Naive thymus-derived CD4-positive, alpha-beta T cell (primary cell): Measurements from ENCODE around the gene OR2S2. TPM values are rescaled to one million over a fixed set of nuclear protein-coding genes. Genes with fewer than 3 reads are reported as not detected.

Experiments
- ATAC-seq: fragments of 150-1000 bp; cut with Tn5 transposase; 2 replicates; pipeline ENCODE4 v1.10.0; 2021; ENCODE audit warnings: mild to moderate bottlenecking, moderate library complexity
- CTCF ChIA-PET: fragments of 350-600 bp; sonication (Branson Sonifier 250); formaldehyde crosslinking; loops from one replicate; lab custom pipeline; 2021; ENCODE audit warnings: antibody characterized with exemption; lab: Charles Lee
- POLR2A ChIA-PET: fragments of 350-600 bp; sonication (Branson Sonifier 250); formaldehyde crosslinking; loops from one replicate; lab custom pipeline; 2021; ENCODE audit warnings: antibody characterized with exemption, inconsistent platforms; lab: Charles Lee
- DNase-seq, 9 donors: peaks; one replicate each; pipeline versions ENCODE4 v3.0.0 to v3.0.0-alpha.2; 2020 to 2022; ENCODE audit warnings: mixed read lengths in 1 of 9
- H3K27ac ChIP-seq: one replicate; pipeline ENCODE4 v1.7.0; 2013; ENCODE audit warnings: mild to moderate bottlenecking, low read depth, low read length, moderate library complexity
- H3K27me3 ChIP-seq, 2 donors: one replicate each; pipeline ENCODE4 v1.7.0; 2013; ENCODE audit warnings: low read length in 2 of 2, mild to moderate bottlenecking in 2 of 2, moderate library complexity in 2 of 2; ENCODE audit not compliant: control insufficient read depth in 2 of 2, insufficient read depth in 2 of 2
- H3K36me3 ChIP-seq, 3 experiments: 1 replicate in 2 of 3; 2 replicates in 1 of 3; pipeline ENCODE4 v1.7.0; 2013; ENCODE audit warnings: low read length in 3 of 3, mild to moderate bottlenecking in 3 of 3, moderate library complexity in 1 of 3; ENCODE audit not compliant: insufficient read depth in 3 of 3, control insufficient read depth in 2 of 3
- H3K4me1 ChIP-seq, 2 donors: one replicate each; pipeline ENCODE4 v1.7.0; 2013; ENCODE audit warnings: low read length in 2 of 2, mild to moderate bottlenecking in 2 of 2, moderate library complexity in 1 of 2; ENCODE audit not compliant: control insufficient read depth in 2 of 2, insufficient read depth in 2 of 2
- H3K4me3 ChIP-seq: 2 replicates; pipeline ENCODE4 v1.7.0; 2013; ENCODE audit warnings: mild to moderate bottlenecking, low read length
- H3K9me3 ChIP-seq, 3 experiments: 1 replicate in 2 of 3; 2 replicates in 1 of 3; pipeline ENCODE4 v1.7.0; 2013; ENCODE audit warnings: low read length in 3 of 3; ENCODE audit not compliant: control insufficient read depth in 2 of 3
- H3K27ac Mint-ChIP-seq, 9 donors: one replicate each; pipeline ENCODE4 v1.8.0; 2020 to 2022; ENCODE audit warnings: mixed read lengths in 9 of 9, mild to moderate bottlenecking in 8 of 9, moderate library complexity in 5 of 9, inconsistent platforms in 2 of 9
- H3K27me3 Mint-ChIP-seq, 5 donors: one replicate each; pipeline ENCODE4 v1.8.0; 2021 to 2022; ENCODE audit warnings: mixed read lengths in 5 of 5, mild to moderate bottlenecking in 1 of 5
- H3K36me3 Mint-ChIP-seq, 5 donors: one replicate each; pipeline ENCODE4 v1.8.0; 2020 to 2022; ENCODE audit warnings: mixed read lengths in 5 of 5, mild to moderate bottlenecking in 3 of 5, inconsistent platforms in 1 of 5
- H3K4me1 Mint-ChIP-seq, 7 donors: one replicate each; pipeline ENCODE4 v1.8.0; 2020 to 2022; ENCODE audit warnings: mixed read lengths in 7 of 7, mild to moderate bottlenecking in 3 of 7, inconsistent platforms in 1 of 7
- H3K4me3 Mint-ChIP-seq, 10 donors: one replicate each; pipeline ENCODE4 v1.8.0; 2020 to 2022; ENCODE audit warnings: mild to moderate bottlenecking in 10 of 10, mixed read lengths in 10 of 10, moderate library complexity in 6 of 10, inconsistent platforms in 2 of 10
- H3K9me3 Mint-ChIP-seq, 11 donors: one replicate each; pipeline ENCODE4 v1.8.0; 2020 to 2022; ENCODE audit warnings: mixed read lengths in 11 of 11, mild to moderate bottlenecking in 4 of 11, inconsistent platforms in 1 of 11, moderate library complexity in 1 of 11
- intact Hi-C, 2 donors: fragments of 100-400 bp; cut with micrococcal nuclease; formaldehyde crosslinking; loops; one replicate each; pipeline ENCODE4 v1.15.1; 2023
- polyA plus RNA-seq, 2 donors: library from polyadenylated mRNA; unstranded; fragments of 300-500 nt; fragmentation: Illumina TruSeq; gene quantifications; one replicate each; pipeline ENCODE4 v1.2.3, GENCODE V29; 2021
- total RNA-seq, 6 experiments: library from RNA in 5 of 6; stranded (reverse) in 5 of 6; gene quantifications; 1 replicate in 5 of 6; 2 replicates in 1 of 6; pipeline ENCODE4 v1.2.3 and lab custom pipeline; 2021 to 2026

Gene OR2S2
- total and polyA plus RNA-seq, 7 experiments from 2014 or later, result not detected

DNA sequence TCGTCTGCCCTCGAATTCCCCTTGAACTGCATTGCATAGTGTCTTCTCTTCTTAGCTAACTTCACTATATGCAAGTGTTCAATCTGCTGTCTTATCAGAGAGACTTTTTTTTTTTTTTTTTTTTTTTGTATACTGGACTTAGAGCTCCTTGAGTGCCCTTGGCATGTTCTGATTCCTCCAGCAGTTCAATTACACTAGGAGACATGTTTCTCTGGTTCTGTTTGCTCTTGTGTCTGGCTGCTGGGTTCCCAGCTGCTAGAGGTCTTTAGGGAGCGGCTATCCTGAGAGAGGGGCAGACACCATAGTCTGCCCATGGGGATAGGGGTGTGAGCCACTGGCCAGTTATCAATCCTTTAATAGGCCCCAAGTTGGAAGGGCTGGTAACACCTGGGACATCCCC lies 13.1 kb downstream of the OR2S2 start:
- Mint-ChIP-seq H3K4me1 (peaks cover 25 to 83% (median 78%) of the 10 kb centered on the region in 7 donors), H3K27ac (peak overlapping the region in 8 of 9 donors; percentile 41 to 82 (median 58)), H3K36me3 (no peaks in the 10 kb centered on the region), H3K4me3 (peak overlapping the region in 8 of 10 donors; percentile 8 to 70 (median 46)), H3K9me3 (no peaks in the 10 kb centered on the region), H3K27me3 (peaks cover 0 to 11% (median 0%) of the 10 kb centered on the region in 5 donors)
- Histone ChIP-seq H3K4me3 (no peak overlapping the region), H3K27ac (no peak overlapping the region), H3K4me1 (peaks cover 11 to 77% of the 10 kb centered on the region in 2 donors), H3K9me3 (no peaks in the 10 kb centered on the region), H3K27me3 (no peaks in the 10 kb centered on the region), H3K36me3 (no peaks in the 10 kb centered on the region)
- ChIA-PET CTCF (interaction anchor here (0.7 to 3.9 kb wide), 16 partner anchors 10 to 1537 kb away, joined by 3 to 80 read pairs (median 5); partner anchors contain the start of genes HRCT1 and SPAAR), POLR2A (interaction anchor here (0.5 to 2.8 kb wide), 5 partner anchors 9 to 1309 kb away, joined by 3 to 9 read pairs (median 4); no protein-coding TSS in a partner anchor)
- intact Hi-C loops, result loop anchor here (1.0 kb wide), 1 partner anchor 42 kb away; no protein-coding TSS in a partner anchor
- ATAC-seq, result no peak
- no peak for DNase-seq

DNA sequence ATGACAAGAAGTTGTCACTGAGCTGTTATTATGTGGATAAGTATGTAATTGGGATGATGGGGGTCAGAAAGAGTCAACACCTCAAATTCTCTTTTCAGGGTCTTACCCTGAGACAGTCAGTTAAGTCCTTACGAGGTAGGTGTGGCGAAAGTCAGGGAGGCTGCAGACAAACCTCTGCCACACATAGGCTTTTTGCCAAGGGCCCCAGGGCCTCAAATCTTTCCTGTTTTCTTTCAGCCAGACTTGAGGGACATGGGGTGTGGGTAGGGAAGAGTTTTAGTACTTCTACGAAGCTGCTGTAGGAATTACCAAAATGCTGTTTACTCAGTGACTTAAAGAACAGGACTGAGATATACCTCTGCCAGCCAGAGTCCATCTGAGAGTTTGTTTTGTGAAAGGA lies 13.8 kb downstream of the OR2S2 start:
- no peak for DNase-seq
- Mint-ChIP-seq H3K9me3 (no peaks in the 10 kb centered on the region), H3K4me1 (peaks cover 30 to 84% (median 77%) of the 10 kb centered on the region in 7 donors), H3K36me3 (no peaks in the 10 kb centered on the region), H3K27ac (peak overlapping the region in 8 of 9 donors; percentile 13 to 82 (median 62)), H3K27me3 (peaks cover 0 to 8% (median 0%) of the 10 kb centered on the region in 5 donors), H3K4me3 (peak overlapping the region in 8 of 10 donors; percentile 1 to 70 (median 38))
- no peaks in the 10 kb centered on the region for H3K9me3 ChIP-seq
- no peak overlapping the region for H3K4me3 ChIP-seq
- intact Hi-C loops, result no loop called here
- ATAC-seq, result no peak
- H3K27ac ChIP-seq, result no peak overlapping the region
- no peaks in the 10 kb centered on the region for H3K27me3 ChIP-seq
- ChIA-PET CTCF (interaction anchor here (1.0 to 3.9 kb wide), 10 partner anchors 11 to 154 kb away, joined by 3 to 80 read pairs (median 7); partner anchors contain the start of genes HRCT1 and SPAAR), POLR2A (interaction anchor here (0.5 to 2.8 kb wide), 5 partner anchors 8 to 171 kb away, joined by 3 to 9 read pairs (median 4); no protein-coding TSS in a partner anchor)
- peaks cover 13 to 77% of the 10 kb centered on the region in 2 donors for H3K4me1 ChIP-seq
- H3K36me3 ChIP-seq, result no peaks in the 10 kb centered on the region

DNA sequence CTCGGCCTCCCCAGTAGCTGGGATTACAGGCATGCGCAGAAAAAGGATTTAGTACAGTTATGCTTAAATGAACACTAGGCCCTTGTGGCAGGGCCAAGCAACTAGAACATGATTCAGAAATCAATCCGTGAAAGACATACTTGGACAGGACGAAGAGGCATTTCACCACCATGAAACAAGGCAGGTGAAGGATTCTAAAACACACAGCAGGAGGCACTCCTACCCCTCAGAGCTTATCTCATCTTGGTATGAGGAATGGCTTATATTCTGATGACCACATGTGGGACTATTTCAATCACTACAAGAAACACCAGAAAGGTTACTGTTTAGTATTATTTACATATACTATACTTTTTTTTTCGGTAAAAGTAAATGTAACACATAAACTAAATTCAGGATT lies 15.7 kb downstream of the OR2S2 start:
- peaks cover 35 to 92% (median 85%) of the 10 kb centered on the region in 7 donors for H3K4me1 Mint-ChIP-seq
- no peaks in the 10 kb centered on the region for H3K27me3 Mint-ChIP-seq
- ChIA-PET POLR2A (interaction anchor here (0.6 to 2.8 kb wide), 5 partner anchors 10 to 66 kb away, joined by 3 to 9 read pairs (median 6); no protein-coding TSS in a partner anchor), CTCF (interaction anchor here (0.6 kb wide), 1 partner anchor 39 kb away, joined by 3 read pairs; no protein-coding TSS in a partner anchor)
- H3K27ac ChIP-seq, result no peak overlapping the region
- H3K4me3 ChIP-seq, result no peak overlapping the region
- peaks cover 0 to 2% (median 1%) of the 10 kb centered on the region in 5 donors for H3K36me3 Mint-ChIP-seq
- intact Hi-C loops, result no loop called here
- H3K9me3 Mint-ChIP-seq, result peaks cover 0 to 2% (median under 1%) of the 10 kb centered on the region in 11 donors
- H3K36me3 ChIP-seq, result no peaks in the 10 kb centered on the region
- H3K4me1 ChIP-seq, result peaks cover 13 to 81% of the 10 kb centered on the region in 2 donors
- DNase-seq, result no peak
- no peaks in the 10 kb centered on the region for H3K9me3 ChIP-seq
- ATAC-seq, result no peak
- H3K27ac Mint-ChIP-seq, result peak overlapping the region in 8 of 9 donors; percentile 23 to 82 (median 69)
- H3K4me3 Mint-ChIP-seq, result peak overlapping the region in 3 of 10 donors; percentile 29 to 75 (median 40)
- H3K27me3 ChIP-seq, result no peaks in the 10 kb centered on the region

DNA sequence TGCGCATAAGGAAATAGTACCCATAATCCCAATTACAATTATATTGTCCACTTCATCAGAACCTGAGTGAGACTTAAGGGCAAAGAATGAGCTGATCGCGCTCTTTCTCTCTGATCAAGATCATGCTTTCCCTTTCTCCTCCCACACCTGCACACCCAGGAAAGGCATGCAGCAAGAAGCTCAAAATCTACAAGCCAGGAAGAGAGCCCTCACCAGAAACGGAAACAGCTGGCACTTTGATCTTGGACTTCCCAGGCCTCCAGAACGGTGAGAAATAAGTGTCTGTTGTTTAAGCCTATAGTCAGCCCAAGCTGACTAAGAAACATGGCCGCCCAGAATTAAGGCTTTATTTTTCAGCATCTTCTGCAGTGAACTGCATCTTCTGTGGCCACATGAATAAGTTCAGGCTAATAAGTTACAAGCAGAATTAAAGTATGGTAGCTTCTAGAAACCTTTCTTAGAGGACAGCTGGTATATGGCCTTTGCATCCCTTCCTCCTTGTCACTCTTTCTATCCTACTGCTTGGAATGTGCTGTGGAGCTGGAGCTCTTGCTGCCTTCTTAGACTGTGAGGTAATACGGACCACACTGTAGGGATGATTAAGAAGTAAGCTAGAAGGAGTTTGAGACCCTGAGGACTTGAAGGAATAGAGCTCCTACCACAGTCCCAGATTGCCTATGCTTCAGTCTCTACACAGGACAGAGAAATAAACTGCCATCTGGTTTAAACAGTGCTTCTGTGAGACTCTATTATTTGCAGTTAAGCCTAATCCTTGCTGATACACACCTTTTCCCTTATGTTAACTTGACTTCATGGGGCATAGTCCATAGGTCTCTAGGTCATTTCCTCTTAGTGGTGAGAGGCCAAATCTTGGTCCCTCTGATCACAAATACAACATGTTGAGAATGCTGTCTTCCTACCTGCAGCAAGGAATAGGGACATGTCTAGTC lies 17.2 kb downstream of the OR2S2 start:
- intact Hi-C loops, result loop anchor here in 1 of 2 donors (2.0 kb wide), 1 partner anchor 30 kb away; no protein-coding TSS in a partner anchor
- Histone ChIP-seq H3K27me3 (no peaks in the 10 kb centered on the region), H3K4me3 (peak overlapping the region; percentile 8), H3K36me3 (no peaks in the 10 kb centered on the region), H3K27ac (no peak overlapping the region), H3K4me1 (peaks cover 13 to 85% of the 10 kb centered on the region in 2 donors), H3K9me3 (no peaks in the 10 kb centered on the region)
- DNase-seq (peak in 7 of 9 donors; percentile 26 to 67 (median 56)), ATAC-seq (peak; percentile 72)
- no peaks in the 10 kb centered on the region for H3K27me3 Mint-ChIP-seq
- peak overlapping the region; percentile 5 to 82 (median 74) for H3K4me3 Mint-ChIP-seq
- ChIA-PET POLR2A (interaction anchor here (0.9 to 2.2 kb wide), 8 partner anchors 9 to 126 kb away, joined by 3 to 11 read pairs (median 5); no protein-coding TSS in a partner anchor), CTCF (interaction anchor here (0.5 to 2.9 kb wide), 12 partner anchors 12 to 896 kb away, joined by 3 to 17 read pairs (median 4); partner anchors contain the start of gene RMRP)
- peak overlapping the region; percentile 43 to 96 (median 80) for H3K27ac Mint-ChIP-seq
- H3K36me3 Mint-ChIP-seq, result peaks cover 0 to 8% (median 6%) of the 10 kb centered on the region in 5 donors
- H3K9me3 Mint-ChIP-seq, result peaks cover 0 to 7% (median 3%) of the 10 kb centered on the region in 11 donors
- peaks cover 32 to 97% (median 92%) of the 10 kb centered on the region in 7 donors for H3K4me1 Mint-ChIP-seq

DNA sequence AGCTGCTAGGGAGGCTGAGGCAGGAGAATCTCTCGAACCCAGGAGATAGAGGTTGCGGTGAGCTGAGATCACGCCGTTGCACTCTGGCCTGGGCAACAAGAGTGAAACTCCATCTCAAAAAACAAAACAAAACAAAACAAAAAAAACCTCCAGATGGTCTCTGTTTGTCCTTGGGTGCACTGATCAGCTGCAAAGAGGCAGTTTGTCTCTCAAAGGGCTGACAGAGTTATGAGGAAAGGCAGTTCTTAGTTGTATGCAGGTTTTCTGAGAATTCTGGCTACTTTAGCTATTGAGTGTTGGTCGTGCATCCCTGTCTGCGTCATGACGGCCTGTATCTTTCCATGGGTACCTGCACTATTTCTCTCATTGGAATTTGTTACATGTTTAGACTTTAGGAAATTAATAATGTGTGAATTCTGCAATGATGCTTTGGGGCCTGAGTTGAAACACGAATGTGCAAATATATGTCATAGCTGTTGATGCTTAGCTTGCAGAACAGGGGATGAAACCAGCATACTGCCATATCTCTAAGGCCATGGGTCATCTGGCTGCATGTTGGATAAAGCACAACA lies 18.2 kb downstream of the OR2S2 start:
- Histone ChIP-seq H3K4me3 (no peak overlapping the region), H3K27ac (peak overlapping the region; percentile 25), H3K4me1 (peaks cover 13 to 75% of the 10 kb centered on the region in 2 donors), H3K36me3 (no peaks in the 10 kb centered on the region), H3K27me3 (no peaks in the 10 kb centered on the region), H3K9me3 (no peaks in the 10 kb centered on the region)
- Mint-ChIP-seq H3K9me3 (peaks cover 0 to 7% (median 3%) of the 10 kb centered on the region in 11 donors), H3K4me3 (peak overlapping the region; percentile 14 to 82 (median 74)), H3K4me1 (peaks cover 30 to 88% (median 83%) of the 10 kb centered on the region in 7 donors), H3K27ac (peak overlapping the region; percentile 20 to 96 (median 82)), H3K36me3 (peaks cover 0 to 8% (median 6%) of the 10 kb centered on the region in 5 donors), H3K27me3 (no peaks in the 10 kb centered on the region)
- ATAC-seq (no peak), DNase-seq (no peak)
- CTCF ChIA-PET, result interaction anchor here (0.5 to 2.9 kb wide), 9 partner anchors 13 to 68 kb away, joined by 3 to 17 read pairs (median 3); no protein-coding TSS in a partner anchor
- intact Hi-C loops, result loop anchor here in 1 of 2 donors (2.0 kb wide), 2 partner anchors 15 to 29 kb away; no protein-coding TSS in a partner anchor
- POLR2A ChIA-PET, result interaction anchor here (0.9 to 2.2 kb wide), 7 partner anchors 10 to 126 kb away, joined by 3 to 11 read pairs (median 5); no protein-coding TSS in a partner anchor
